GM12878 (cell line): ENCODE data around the gene TMEM39B. TPM values are rescaled to one million over a fixed set of nuclear protein-coding genes. Genes with fewer than 3 reads are reported as not detected.

ENCODE experiments used
- CHD2 ChIP-seq: IDR thresholded peaks from 2 replicates; pipeline ENCODE4 v1.6.1; 2011; ENCODE audit warnings: low read depth, low read length, improper control_type of control experiment, borderline replicate concordance
- E4F1 ChIP-seq: fragments of 450-650 bp; IDR thresholded peaks from 2 replicates; pipeline ENCODE4 v1.6.1; 2018; ENCODE audit warnings: borderline replicate concordance, mild to moderate bottlenecking; ENCODE audit not compliant: partially characterized antibody
- ESRRA ChIP-seq: IDR thresholded peaks from 2 replicates; pipeline ENCODE4 v1.6.1; 2012; ENCODE audit warnings: mild to moderate bottlenecking, low read length, improper control_type of control experiment
- EZH2 ChIP-seq: IDR thresholded peaks from 2 replicates; pipeline ENCODE4 v1.6.1; 2012; ENCODE audit warnings: low read depth, mild to moderate bottlenecking, control low read depth, inconsistent platforms, low read length, borderline replicate concordance; ENCODE audit not compliant: control insufficient read depth
- JUNB ChIP-seq: IDR thresholded peaks from 2 replicates; pipeline ENCODE4 v1.6.1; 2016; ENCODE audit warnings: antibody characterized with exemption, mild to moderate bottlenecking
- TCF12 ChIP-seq: IDR thresholded peaks from 2 replicates; pipeline ENCODE4 v1.6.1; 2011; ENCODE audit warnings: low read depth, mild to moderate bottlenecking, low read length
- TCF7 ChIP-seq: IDR thresholded peaks from 2 replicates; pipeline ENCODE4 v1.6.1; 2014; ENCODE audit warnings: antibody characterized with exemption, borderline replicate concordance
- polyA plus RNA-seq, 11 experiments: library from polyadenylated mRNA; depleted of rRNA in 4 of 11; unstranded in 6 of 11; stranded (reverse) in 5 of 11; fragments of >200 nt; fragmentation: Nextera tagmentation in 4 of 11; fragmentation: Illumina TruSeq in 1 of 11; extraction: Ambion mirVana in 4 of 11; extraction: Trizol in 1 of 11; gene quantifications; 1 replicate in 1 of 11; 2 replicates in 10 of 11; pipeline versions ENCODE4 v1.2.1 to v1.2.3, GENCODE V29; 2011 to 2016; ENCODE audit warnings: inconsistent platforms in 2 of 11, missing spikeins in 2 of 11, low read depth in 1 of 11
- total RNA-seq, 4 experiments: library from RNA; depleted of rRNA in 3 of 4; stranded (reverse); fragments of >200 nt in 3 of 4; fragmentation: Illumina TruSeq in 1 of 4; extraction: Trizol in 1 of 4; gene quantifications; 2 replicates each; pipeline versions ENCODE4 v1.2.1 to v1.2.3, GENCODE V29; 2013 to 2021

TMEM39B gene
- total and polyA plus RNA-seq, 10 of the 15 experiments (the other 5 are each of a cell fraction or from before 2014, with no cell fraction given) = 2.3 to 27.2 (median 12.3) TPM

DNA sequence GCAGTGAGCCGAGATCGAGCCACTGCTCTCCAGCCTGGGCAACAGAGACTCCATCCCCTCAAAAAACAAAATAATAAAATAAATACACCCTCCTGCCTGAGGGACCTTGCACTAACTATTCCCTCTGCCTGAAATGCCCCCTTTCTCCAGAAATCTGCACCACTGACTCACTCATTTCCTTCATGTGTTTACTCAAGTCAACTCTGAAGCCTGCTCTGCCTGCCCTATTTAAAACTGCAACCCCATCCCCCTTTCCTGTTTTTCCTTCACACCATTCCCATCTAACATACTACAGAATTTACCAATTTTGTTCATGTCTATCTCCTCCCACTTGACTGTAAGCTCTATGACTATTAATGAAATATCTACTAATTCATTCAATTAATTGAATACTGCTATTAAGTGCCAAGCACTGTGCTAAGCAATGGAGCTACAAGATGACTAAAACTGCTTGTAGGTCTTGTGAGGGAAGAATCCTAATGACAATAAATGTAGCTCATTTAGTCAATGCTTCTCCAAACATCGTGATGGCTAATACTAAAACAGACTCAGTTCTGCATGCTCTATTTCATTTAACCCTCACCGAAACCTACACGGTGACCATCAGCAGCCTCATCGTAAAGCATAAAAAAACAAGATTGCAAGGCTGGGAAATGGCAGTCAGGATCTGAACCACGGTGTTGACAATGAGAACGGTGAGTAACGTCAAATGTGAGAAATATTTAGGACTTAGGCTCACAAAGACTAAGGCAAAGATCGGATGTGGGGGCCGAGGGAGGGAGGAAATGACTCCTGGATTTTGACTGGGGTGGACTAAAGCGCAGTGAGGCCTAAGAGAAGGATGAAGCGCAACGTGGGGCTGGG lies 749 bp upstream of the TMEM39B start (continued):
- TF ChIP-seq E4F1 (no peak), TCF7 (no peak), TCF12 (no peak), CHD2 (no peak), EZH2 (no peak), ESRRA (no peak), JUNB (no peak)
- TF ChIP-seq, all 136 proteins: peak for 0
